Ishikawa (cell line): ENCODE measurements around the gene FGF1.

Source experiments
- CEBPB ChIP-seq: IDR thresholded peaks from 2 replicates; pipeline ENCODE4 v1.6.1; 2012
- CREB1 ChIP-seq: IDR thresholded peaks from 2 replicates; pipeline ENCODE4 v1.6.1; 2012; ENCODE audit warnings: low read depth
- EGR1 ChIP-seq: IDR thresholded peaks from 2 replicates; pipeline ENCODE4 v1.6.1; 2012
- EP300 ChIP-seq: IDR thresholded peaks from 2 replicates; pipeline ENCODE4 v1.6.1; 2012; ENCODE audit warnings: borderline replicate concordance
- FOXM1 ChIP-seq: IDR thresholded peaks from 2 replicates; pipeline ENCODE4 v1.6.1; 2012; ENCODE audit warnings: low read depth, borderline replicate concordance
- MAX ChIP-seq: IDR thresholded peaks from 2 replicates; pipeline ENCODE4 v1.6.1; 2012
- NFIC ChIP-seq: IDR thresholded peaks from 2 replicates; pipeline ENCODE4 v1.6.1; 2012
- RAD21 ChIP-seq: IDR thresholded peaks from 2 replicates; pipeline ENCODE4 v1.6.1; 2012; ENCODE audit warnings: low read depth
- REST ChIP-seq: IDR thresholded peaks from 2 replicates; pipeline ENCODE4 v1.6.1; 2012; ENCODE audit warnings: low read depth, mild to moderate bottlenecking
- TAF1 ChIP-seq: IDR thresholded peaks from 2 replicates; pipeline ENCODE4 v1.6.1; 2012; ENCODE audit warnings: low read depth, mild to moderate bottlenecking
- TCF12 ChIP-seq: IDR thresholded peaks from 2 replicates; pipeline ENCODE4 v1.6.1; 2012; ENCODE audit warnings: low read depth
- TEAD4 ChIP-seq: IDR thresholded peaks from 2 replicates; pipeline ENCODE4 v1.6.1; 2012
- USF1 ChIP-seq: IDR thresholded peaks from 2 replicates; pipeline ENCODE4 v1.6.1; 2012
- YY1 ChIP-seq: IDR thresholded peaks from 2 replicates; pipeline ENCODE4 v1.6.1; 2012; ENCODE audit warnings: low read depth
- ZBTB7A ChIP-seq: IDR thresholded peaks from 2 replicates; pipeline ENCODE4 v1.6.1; 2012; ENCODE audit warnings: low read depth

Gene FGF1

GRCh38 chr5:142697356-142698255 is 11.7 kb upstream of the FGF1 start:
- TF ChIP-seq YY1: no peak
- TF ChIP-seq ZBTB7A: no peak
- no peak for TF ChIP-seq EP300
- no peak for TF ChIP-seq RAD21
- no peak for TF ChIP-seq MAX
- no peak for TF ChIP-seq TAF1
- no peak for TF ChIP-seq EGR1
- no peak for TF ChIP-seq CREB1
- no peak for TF ChIP-seq TCF12
- TF ChIP-seq USF1: no peak

GRCh38 chr5:142696379-142696778 is 10.5 kb upstream of the FGF1 start:
- TF ChIP-seq USF1 (no peak), EP300 (no peak), TAF1 (no peak), RAD21 (no peak), YY1 (no peak), MAX (no peak), NFIC (no peak), TCF12 (no peak), ZBTB7A (no peak), REST (no peak), CEBPB (no peak), FOXM1 (no peak)

- TF ChIP-seq EP300 (no peak), TAF1 (no peak), TEAD4 (no peak), NFIC (no peak), REST (no peak), EGR1 (no peak), MAX (no peak), RAD21 (no peak), TCF12 (no peak), CREB1 (no peak), YY1 (no peak), ZBTB7A (no peak), FOXM1 (no peak), CEBPB (no peak), USF1 (no peak)
Measured at GRCh38 chr5:142694092-142694856, 8.4 kb upstream of the FGF1 start.

- no peak for TF ChIP-seq TCF12
- TF ChIP-seq NFIC: no peak
- TF ChIP-seq EP300: no peak
- no peak for TF ChIP-seq TEAD4
- no peak for TF ChIP-seq ZBTB7A
- no peak for TF ChIP-seq YY1
- TF ChIP-seq EGR1: no peak
- no peak for TF ChIP-seq TAF1
Measured at GRCh38 chr5:142692321-142692894, 6.5 kb upstream of the FGF1 start.
